Duodenal mucosa (tissue), 2 donors: ENCODE results near the gene KRT82.

Experiments used
- H3K27ac ChIP-seq: one replicate; pipeline ENCODE4 v1.7.0; 2013; ENCODE audit warnings: low read depth, low read length
- H3K27me3 ChIP-seq, 2 donors: one replicate each; pipeline ENCODE4 v1.7.0; 2013; ENCODE audit warnings: low read length in 2 of 2, control low read depth in 1 of 2; ENCODE audit not compliant: insufficient read depth in 2 of 2, control insufficient read depth in 1 of 2
- H3K36me3 ChIP-seq, 2 donors: one replicate each; pipeline ENCODE4 v1.7.0; 2013; ENCODE audit warnings: low read length in 2 of 2, control low read depth in 1 of 2; ENCODE audit not compliant: insufficient read depth in 2 of 2, control insufficient read depth in 1 of 2
- H3K4me1 ChIP-seq, 2 donors: one replicate each; pipeline ENCODE4 v1.7.0; 2013; ENCODE audit warnings: low read length in 2 of 2, control low read depth in 1 of 2; ENCODE audit not compliant: insufficient read depth in 2 of 2, control insufficient read depth in 1 of 2
- H3K4me3 ChIP-seq, 2 donors: one replicate each; pipeline ENCODE4 v1.7.0; 2013; ENCODE audit warnings: low read length in 2 of 2, low read depth in 1 of 2
- H3K9ac ChIP-seq, 2 donors: one replicate each; pipeline ENCODE4 v1.7.0; 2013; ENCODE audit warnings: low read length in 2 of 2, low read depth in 1 of 2
- H3K9me3 ChIP-seq, 2 donors: one replicate each; pipeline ENCODE4 v1.7.0; 2013; ENCODE audit warnings: low read length in 2 of 2, control low read depth in 1 of 2; ENCODE audit not compliant: control insufficient read depth in 1 of 2

The KRT82 gene

GRCh38 chr12:52400906-52401305 lies 5.2 kb downstream of the KRT82 start:
- no peak overlapping the region for H3K4me3 ChIP-seq
- no peaks in the 10 kb centered on the region for H3K36me3 ChIP-seq
- H3K9ac ChIP-seq, result no peak overlapping the region
- peaks cover 0 to 3% of the 10 kb centered on the region in 2 donors for H3K27me3 ChIP-seq
- no peaks in the 10 kb centered on the region for H3K4me1 ChIP-seq
- H3K9me3 ChIP-seq, result no peaks in the 10 kb centered on the region
- no peak overlapping the region for H3K27ac ChIP-seq

GRCh38 chr12:52399756-52400155 lies 6.4 kb downstream of the KRT82 start:
- no peaks in the 10 kb centered on the region for H3K36me3 ChIP-seq
- H3K4me1 ChIP-seq, result no peaks in the 10 kb centered on the region
- H3K27me3 ChIP-seq, result peaks cover 0 to 3% of the 10 kb centered on the region in 2 donors
- H3K9ac ChIP-seq, result no peak overlapping the region
- H3K4me3 ChIP-seq, result no peak overlapping the region
- H3K9me3 ChIP-seq, result no peaks in the 10 kb centered on the region
- no peak overlapping the region for H3K27ac ChIP-seq

- Histone ChIP-seq H3K9ac (no peak overlapping the region), H3K9me3 (no peaks in the 10 kb centered on the region), H3K27me3 (no peaks in the 10 kb centered on the region), H3K36me3 (no peaks in the 10 kb centered on the region), H3K4me1 (no peaks in the 10 kb centered on the region), H3K27ac (no peak overlapping the region), H3K4me3 (no peak overlapping the region)
Observed at GRCh38 chr12:52398176-52398575, 8.0 kb downstream of the KRT82 start.

GRCh38 chr12:52396656-52397055 lies 9.5 kb downstream of the KRT82 start:
- H3K9me3 ChIP-seq, result no peaks in the 10 kb centered on the region
- H3K27me3 ChIP-seq, result no peaks in the 10 kb centered on the region
- no peak overlapping the region for H3K4me3 ChIP-seq
- H3K4me1 ChIP-seq, result no peaks in the 10 kb centered on the region
- no peak overlapping the region for H3K27ac ChIP-seq
- H3K36me3 ChIP-seq, result no peaks in the 10 kb centered on the region
- no peak overlapping the region for H3K9ac ChIP-seq

GRCh38 chr12:52395761-52396434 lies 10.2 kb downstream of the KRT82 start:
- no peak overlapping the region for H3K27ac ChIP-seq

GRCh38 chr12:52394836-52395405 lies 11.2 kb downstream of the KRT82 start:
- Histone ChIP-seq H3K4me1 (no peaks in the 10 kb centered on the region), H3K9me3 (no peaks in the 10 kb centered on the region), H3K9ac (no peak overlapping the region), H3K4me3 (no peak overlapping the region), H3K27ac (no peak overlapping the region), H3K36me3 (no peaks in the 10 kb centered on the region), H3K27me3 (no peaks in the 10 kb centered on the region)

More at GRCh38 chr12:52395761-52396434, 10.2 kb downstream of the KRT82 start:
- Histone ChIP-seq H3K27me3 (no peaks in the 10 kb centered on the region), H3K4me3 (no peak overlapping the region), H3K4me1 (no peaks in the 10 kb centered on the region), H3K9ac (no peak overlapping the region), H3K36me3 (no peaks in the 10 kb centered on the region), H3K9me3 (no peaks in the 10 kb centered on the region)

GRCh38 chr12:52392465-52393007 lies 13.6 kb downstream of the KRT82 start:
- Histone ChIP-seq H3K36me3 (no peaks in the 10 kb centered on the region), H3K27ac (no peak overlapping the region), H3K4me1 (no peaks in the 10 kb centered on the region), H3K9ac (no peak overlapping the region), H3K9me3 (no peaks in the 10 kb centered on the region), H3K27me3 (peaks cover 0 to 8% of the 10 kb centered on the region in 2 donors), H3K4me3 (no peak overlapping the region)

- Histone ChIP-seq H3K4me1 (no peaks in the 10 kb centered on the region), H3K9me3 (no peaks in the 10 kb centered on the region), H3K9ac (no peak overlapping the region), H3K36me3 (no peaks in the 10 kb centered on the region), H3K4me3 (no peak overlapping the region), H3K27me3 (peaks cover 0 to 8% of the 10 kb centered on the region in 2 donors), H3K27ac (no peak overlapping the region)
Observed at GRCh38 chr12:52391618-52392002, 14.5 kb downstream of the KRT82 start.

GRCh38 chr12:52390739-52391617 lies 15.2 kb downstream of the KRT82 start:
- peaks cover 0 to 8% of the 10 kb centered on the region in 2 donors for H3K27me3 ChIP-seq
- H3K4me3 ChIP-seq, result no peak overlapping the region
- H3K27ac ChIP-seq, result no peak overlapping the region
- no peak overlapping the region for H3K9ac ChIP-seq
- no peaks in the 10 kb centered on the region for H3K4me1 ChIP-seq
- H3K9me3 ChIP-seq, result no peaks in the 10 kb centered on the region
- no peaks in the 10 kb centered on the region for H3K36me3 ChIP-seq
